Measurements from ENCODE around the gene CAPN3.

DNA sequence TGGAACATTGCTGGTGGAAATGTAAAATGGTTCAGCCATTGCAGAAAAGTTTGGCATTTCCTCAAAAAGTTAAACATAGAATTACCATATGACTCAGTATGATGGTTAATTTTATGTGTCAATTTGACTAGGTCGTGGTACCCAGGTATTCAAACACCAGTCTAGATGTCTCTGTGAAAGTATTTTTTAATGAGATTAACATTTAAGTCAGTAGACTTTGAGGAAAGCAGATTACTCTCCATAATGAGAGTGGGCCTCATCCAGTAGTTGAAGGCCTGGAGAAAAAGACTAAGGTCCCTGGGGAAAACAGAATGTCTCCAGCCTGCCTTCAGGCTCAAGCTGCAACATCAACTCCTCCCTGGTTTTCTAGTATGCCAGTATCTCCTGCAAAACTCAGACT, 43.8 kb upstream of the CAPN3 start:
- TF ChIP-seq CTCF (conservative IDR thresholded peaks at IDR 0.05), result no peak
- TF ChIP-seq ZFX (IDR thresholded peaks at IDR 0.05), result no peak

Measured in C4-2B (cell line).